HEK293 (cell line): ENCODE measurements around the gene CNR1.

Source experiments
- FEZF1 ChIP-seq: fragments of 450-650 bp; formaldehyde crosslinking; IDR thresholded peaks from 2 replicates; pipeline ENCODE4 v1.5.1; 2016; ENCODE audit warnings: missing biosample characterization, missing genetic modification characterization
- GLIS1 ChIP-seq: fragments of 450-650 bp; formaldehyde crosslinking; IDR thresholded peaks from 2 replicates; pipeline ENCODE4 v1.5.1; 2016; ENCODE audit warnings: missing biosample characterization, missing genetic modification characterization
- HOXA7 ChIP-seq: sonication (generic); formaldehyde crosslinking; IDR thresholded peaks from 2 replicates; pipeline ENCODE4 v1.8.1; 2022; ENCODE audit warnings: missing genetic modification reagents, borderline replicate concordance
- HOXD13 ChIP-seq: sonication (generic); formaldehyde crosslinking; IDR thresholded peaks from 2 replicates; pipeline ENCODE4 v1.8.0; 2022; ENCODE audit warnings: missing genetic modification reagents, borderline replicate concordance
- SP3 ChIP-seq: fragments of 450-650 bp; formaldehyde crosslinking; IDR thresholded peaks from 2 replicates; pipeline ENCODE4 v1.5.1; 2016; ENCODE audit warnings: missing biosample characterization, missing genetic modification characterization
- TRIM28 ChIP-seq: IDR thresholded peaks from 2 replicates; pipeline ENCODE4 v1.6.1; 2011; ENCODE audit warnings: low read length, control low read depth, borderline replicate concordance
- ZBTB48 ChIP-seq: fragments of 450-650 bp; formaldehyde crosslinking; IDR thresholded peaks from 2 replicates; pipeline ENCODE4 v1.5.1; 2016; ENCODE audit warnings: missing biosample characterization, missing genetic modification characterization
- ZIC2 ChIP-seq: fragments of 450-650 bp; formaldehyde crosslinking; IDR thresholded peaks from 2 replicates; pipeline ENCODE4 v1.5.1; 2016; ENCODE audit warnings: missing biosample characterization, missing genetic modification characterization
- ZNF16 ChIP-seq: fragments of 450-650 bp; formaldehyde crosslinking; IDR thresholded peaks from 2 replicates; pipeline ENCODE4 v1.5.1; 2016; ENCODE audit warnings: low read depth, missing biosample characterization, missing genetic modification characterization
- ZNF175 ChIP-seq: fragments of 450-650 bp; formaldehyde crosslinking; IDR thresholded peaks from 2 replicates; pipeline ENCODE4 v1.5.1; 2016; ENCODE audit warnings: missing biosample characterization, missing genetic modification characterization
- ZNF558 ChIP-seq: fragments of 450-650 bp; formaldehyde crosslinking; IDR thresholded peaks from 2 replicates; pipeline ENCODE4 v1.5.1; 2016; ENCODE audit warnings: missing biosample characterization, missing genetic modification characterization
- ZNF670 ChIP-seq: fragments of 450-650 bp; formaldehyde crosslinking; IDR thresholded peaks from 2 replicates; pipeline ENCODE4 v1.5.1; 2016; ENCODE audit warnings: missing biosample characterization, missing genetic modification characterization, low read depth
- ZNF768 ChIP-seq: fragments of 450-650 bp; formaldehyde crosslinking; IDR thresholded peaks from 2 replicates; pipeline ENCODE4 v1.5.1; 2018; ENCODE audit warnings: missing biosample characterization, mild to moderate bottlenecking, missing genetic modification characterization
- ZNF776 ChIP-seq: fragments of 450-650 bp; formaldehyde crosslinking; IDR thresholded peaks from 2 replicates; pipeline ENCODE4 v1.5.0; 2017; ENCODE audit warnings: missing biosample characterization, missing genetic modification characterization, borderline replicate concordance
- ZNF837 ChIP-seq: fragments of 450-650 bp; formaldehyde crosslinking; IDR thresholded peaks from 2 replicates; pipeline ENCODE4 v1.5.1; 2016; ENCODE audit warnings: missing biosample characterization, missing genetic modification characterization
- TF ChIP-seq, protein P1 (sequence below): fragments of 450-650 bp; formaldehyde crosslinking; IDR thresholded peaks from 2 replicates; pipeline ENCODE4 v1.5.1; 2017; ENCODE audit warnings: missing biosample characterization, mild to moderate bottlenecking, missing genetic modification characterization, moderate library complexity
- TF ChIP-seq, protein P2 (sequence below): fragments of 450-650 bp; formaldehyde crosslinking; IDR thresholded peaks from 2 replicates; pipeline ENCODE4 v1.5.1; 2016; ENCODE audit warnings: missing biosample characterization, missing genetic modification characterization
- TF ChIP-seq, protein P3 (sequence below): fragments of 450-650 bp; formaldehyde crosslinking; IDR thresholded peaks from 2 replicates; pipeline ENCODE4 v1.5.1; 2016; ENCODE audit warnings: missing biosample characterization, missing genetic modification characterization
- TF ChIP-seq, protein P4 (sequence below): fragments of 450-650 bp; formaldehyde crosslinking; IDR thresholded peaks from 2 replicates; pipeline ENCODE4 v1.5.1; 2016; ENCODE audit warnings: missing biosample characterization, missing genetic modification characterization
- TF ChIP-seq, protein P5 (sequence below): fragments of 450-650 bp; formaldehyde crosslinking; IDR thresholded peaks from 2 replicates; pipeline ENCODE4 v1.5.1; 2016; ENCODE audit warnings: missing biosample characterization, missing genetic modification characterization
- TF ChIP-seq, protein P6 (sequence below): fragments of 450-650 bp; formaldehyde crosslinking; IDR thresholded peaks from 2 replicates; pipeline ENCODE4 v1.5.1; 2016; ENCODE audit warnings: missing biosample characterization, missing genetic modification characterization
- TF ChIP-seq, protein P7 (sequence below): sonication (generic); formaldehyde crosslinking; IDR thresholded peaks from 2 replicates; pipeline ENCODE4 v1.8.1; 2022; ENCODE audit warnings: mild to moderate bottlenecking, moderate library complexity, missing genetic modification reagents
- TF ChIP-seq, protein P8 (sequence below): fragments of 450-650 bp; formaldehyde crosslinking; IDR thresholded peaks from 2 replicates; pipeline ENCODE4 v1.5.1; 2016; ENCODE audit warnings: missing biosample characterization, missing genetic modification characterization

CNR1 gene

DNA sequence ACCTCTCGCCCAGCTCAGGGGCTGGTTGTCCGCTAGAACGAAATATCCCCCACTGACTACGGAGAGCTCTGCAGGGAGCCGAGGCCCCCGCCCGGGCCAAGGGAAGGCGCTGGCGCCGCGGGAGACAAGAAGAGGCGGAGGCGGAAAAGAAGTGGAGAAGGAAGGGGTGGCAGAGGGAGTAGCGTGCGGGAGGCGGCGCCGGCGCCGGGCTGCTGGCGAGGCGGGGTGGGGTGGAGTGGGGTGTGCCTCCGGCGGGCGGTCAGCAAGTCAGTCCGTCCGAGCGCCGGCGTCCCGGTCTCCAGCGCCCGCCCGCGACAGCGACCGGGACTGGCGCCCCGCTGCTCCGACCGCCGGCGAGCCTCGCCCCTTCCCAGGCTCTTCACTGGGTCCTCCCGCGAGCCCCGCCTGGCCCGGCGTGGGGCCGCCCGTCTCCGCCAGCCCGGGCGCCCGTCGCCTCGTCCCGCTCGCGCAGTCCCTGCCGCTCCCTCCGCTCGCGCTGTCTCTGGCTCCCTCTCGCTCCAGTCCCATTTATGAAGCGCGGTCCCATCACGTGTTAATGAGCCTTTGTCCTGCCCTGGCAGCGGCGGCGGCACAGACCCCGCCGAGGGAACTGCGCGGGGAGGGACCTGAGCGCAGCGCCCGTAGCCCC lies at the start of gene CNR1 (continued):
- TF ChIP-seq, protein P1, sequence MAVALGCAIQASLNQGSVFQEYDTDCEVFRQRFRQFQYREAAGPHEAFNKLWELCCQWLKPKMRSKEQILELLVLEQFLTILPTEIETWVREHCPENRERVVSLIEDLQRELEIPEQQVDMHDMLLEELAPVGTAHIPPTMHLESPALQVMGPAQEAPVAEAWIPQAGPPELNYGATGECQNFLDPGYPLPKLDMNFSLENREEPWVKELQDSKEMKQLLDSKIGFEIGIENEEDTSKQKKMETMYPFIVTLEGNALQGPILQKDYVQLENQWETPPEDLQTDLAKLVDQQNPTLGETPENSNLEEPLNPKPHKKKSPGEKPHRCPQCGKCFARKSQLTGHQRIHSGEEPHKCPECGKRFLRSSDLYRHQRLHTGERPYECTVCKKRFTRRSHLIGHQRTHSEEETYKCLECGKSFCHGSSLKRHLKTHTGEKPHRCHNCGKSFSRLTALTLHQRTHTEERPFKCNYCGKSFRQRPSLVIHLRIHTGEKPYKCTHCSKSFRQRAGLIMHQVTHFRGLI (tag by site-specific recombination) = no peak
- TF ChIP-seq TRIM28 = no peak
- TF ChIP-seq, protein P2, sequence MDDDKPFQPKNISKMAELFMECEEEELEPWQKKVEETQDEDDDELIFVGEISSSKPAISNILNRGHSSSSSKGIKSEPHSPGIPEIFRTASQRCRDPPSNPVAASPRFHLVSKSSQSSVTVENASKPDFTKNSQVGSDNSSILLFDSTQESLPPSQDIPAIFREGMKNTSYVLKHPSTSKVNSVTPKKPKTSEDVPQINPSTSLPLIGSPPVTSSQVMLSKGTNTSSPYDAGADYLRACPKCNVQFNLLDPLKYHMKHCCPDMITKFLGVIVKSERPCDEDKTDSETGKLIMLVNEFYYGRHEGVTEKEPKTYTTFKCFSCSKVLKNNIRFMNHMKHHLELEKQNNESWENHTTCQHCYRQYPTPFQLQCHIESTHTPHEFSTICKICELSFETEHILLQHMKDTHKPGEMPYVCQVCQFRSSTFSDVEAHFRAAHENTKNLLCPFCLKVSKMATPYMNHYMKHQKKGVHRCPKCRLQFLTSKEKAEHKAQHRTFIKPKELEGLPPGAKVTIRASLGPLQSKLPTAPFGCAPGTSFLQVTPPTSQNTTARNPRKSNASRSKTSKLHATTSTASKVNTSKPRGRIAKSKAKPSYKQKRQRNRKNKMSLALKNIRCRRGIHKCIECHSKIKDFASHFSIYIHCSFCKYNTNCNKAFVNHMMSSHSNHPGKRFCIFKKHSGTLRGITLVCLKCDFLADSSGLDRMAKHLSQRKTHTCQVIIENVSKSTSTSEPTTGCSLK (tag by site-specific recombination) = no peak
- TF ChIP-seq ZNF837 (tag by site-specific recombination) = no peak
- no peak for TF ChIP-seq ZNF558 (tag by site-specific recombination)
- TF ChIP-seq, protein P3, sequence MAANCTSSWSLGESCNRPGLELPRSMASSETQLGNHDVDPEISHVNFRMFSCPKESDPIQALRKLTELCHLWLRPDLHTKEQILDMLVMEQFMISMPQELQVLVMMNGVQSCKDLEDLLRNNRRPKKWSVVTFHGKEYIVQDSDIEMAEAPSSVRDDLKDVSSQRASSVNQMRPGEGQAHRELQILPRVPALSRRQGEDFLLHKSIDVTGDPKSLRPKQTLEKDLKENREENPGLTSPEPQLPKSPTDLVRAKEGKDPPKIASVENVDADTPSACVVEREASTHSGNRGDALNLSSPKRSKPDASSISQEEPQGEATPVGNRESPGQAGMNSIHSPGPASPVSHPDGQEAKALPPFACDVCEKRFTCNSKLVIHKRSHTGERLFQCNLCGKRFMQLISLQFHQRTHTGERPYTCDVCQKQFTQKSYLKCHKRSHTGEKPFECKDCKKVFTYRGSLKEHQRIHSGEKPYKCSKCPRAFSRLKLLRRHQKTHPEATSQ (tag by site-specific recombination) = no peak
- TF ChIP-seq ZNF768 = no peak
- peak; percentile 85 for TF ChIP-seq ZIC2
- no peak for TF ChIP-seq HOXA7
- peak; percentile 68 for TF ChIP-seq SP3
- TF ChIP-seq ZNF670 = no peak
- TF ChIP-seq ZNF776 (tag by site-specific recombination) = no peak
- peak; percentile 96 for TF ChIP-seq GLIS1 (tag by site-specific recombination)
- TF ChIP-seq, protein P4, sequence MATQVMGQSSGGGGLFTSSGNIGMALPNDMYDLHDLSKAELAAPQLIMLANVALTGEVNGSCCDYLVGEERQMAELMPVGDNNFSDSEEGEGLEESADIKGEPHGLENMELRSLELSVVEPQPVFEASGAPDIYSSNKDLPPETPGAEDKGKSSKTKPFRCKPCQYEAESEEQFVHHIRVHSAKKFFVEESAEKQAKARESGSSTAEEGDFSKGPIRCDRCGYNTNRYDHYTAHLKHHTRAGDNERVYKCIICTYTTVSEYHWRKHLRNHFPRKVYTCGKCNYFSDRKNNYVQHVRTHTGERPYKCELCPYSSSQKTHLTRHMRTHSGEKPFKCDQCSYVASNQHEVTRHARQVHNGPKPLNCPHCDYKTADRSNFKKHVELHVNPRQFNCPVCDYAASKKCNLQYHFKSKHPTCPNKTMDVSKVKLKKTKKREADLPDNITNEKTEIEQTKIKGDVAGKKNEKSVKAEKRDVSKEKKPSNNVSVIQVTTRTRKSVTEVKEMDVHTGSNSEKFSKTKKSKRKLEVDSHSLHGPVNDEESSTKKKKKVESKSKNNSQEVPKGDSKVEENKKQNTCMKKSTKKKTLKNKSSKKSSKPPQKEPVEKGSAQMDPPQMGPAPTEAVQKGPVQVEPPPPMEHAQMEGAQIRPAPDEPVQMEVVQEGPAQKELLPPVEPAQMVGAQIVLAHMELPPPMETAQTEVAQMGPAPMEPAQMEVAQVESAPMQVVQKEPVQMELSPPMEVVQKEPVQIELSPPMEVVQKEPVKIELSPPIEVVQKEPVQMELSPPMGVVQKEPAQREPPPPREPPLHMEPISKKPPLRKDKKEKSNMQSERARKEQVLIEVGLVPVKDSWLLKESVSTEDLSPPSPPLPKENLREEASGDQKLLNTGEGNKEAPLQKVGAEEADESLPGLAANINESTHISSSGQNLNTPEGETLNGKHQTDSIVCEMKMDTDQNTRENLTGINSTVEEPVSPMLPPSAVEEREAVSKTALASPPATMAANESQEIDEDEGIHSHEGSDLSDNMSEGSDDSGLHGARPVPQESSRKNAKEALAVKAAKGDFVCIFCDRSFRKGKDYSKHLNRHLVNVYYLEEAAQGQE (tag by site-specific recombination) = no peak
- no peak for TF ChIP-seq HOXD13 (CRISPR knock-in tag)
- TF ChIP-seq, protein P5, sequence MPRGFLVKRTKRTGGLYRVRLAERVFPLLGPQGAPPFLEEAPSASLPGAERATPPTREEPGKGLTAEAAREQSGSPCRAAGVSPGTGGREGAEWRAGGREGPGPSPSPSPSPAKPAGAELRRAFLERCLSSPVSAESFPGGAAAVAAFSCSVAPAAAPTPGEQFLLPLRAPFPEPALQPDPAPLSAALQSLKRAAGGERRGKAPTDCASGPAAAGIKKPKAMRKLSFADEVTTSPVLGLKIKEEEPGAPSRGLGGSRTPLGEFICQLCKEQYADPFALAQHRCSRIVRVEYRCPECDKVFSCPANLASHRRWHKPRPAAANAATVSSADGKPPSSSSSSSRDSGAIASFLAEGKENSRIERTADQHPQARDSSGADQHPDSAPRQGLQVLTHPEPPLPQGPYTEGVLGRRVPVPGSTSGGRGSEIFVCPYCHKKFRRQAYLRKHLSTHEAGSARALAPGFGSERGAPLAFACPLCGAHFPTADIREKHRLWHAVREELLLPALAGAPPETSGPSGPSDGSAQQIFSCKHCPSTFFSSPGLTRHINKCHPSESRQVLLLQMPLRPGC (tag by site-specific recombination) = no peak
- TF ChIP-seq ZNF16 = no peak
- TF ChIP-seq ZNF175 = no peak
- no peak for TF ChIP-seq ZBTB48
- TF ChIP-seq, protein P6, sequence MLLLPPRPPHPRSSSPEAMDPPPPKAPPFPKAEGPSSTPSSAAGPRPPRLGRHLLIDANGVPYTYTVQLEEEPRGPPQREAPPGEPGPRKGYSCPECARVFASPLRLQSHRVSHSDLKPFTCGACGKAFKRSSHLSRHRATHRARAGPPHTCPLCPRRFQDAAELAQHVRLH (tag by site-specific recombination) = no peak
- TF ChIP-seq FEZF1 (tag by site-specific recombination) = no peak
- TF ChIP-seq, protein P7, sequence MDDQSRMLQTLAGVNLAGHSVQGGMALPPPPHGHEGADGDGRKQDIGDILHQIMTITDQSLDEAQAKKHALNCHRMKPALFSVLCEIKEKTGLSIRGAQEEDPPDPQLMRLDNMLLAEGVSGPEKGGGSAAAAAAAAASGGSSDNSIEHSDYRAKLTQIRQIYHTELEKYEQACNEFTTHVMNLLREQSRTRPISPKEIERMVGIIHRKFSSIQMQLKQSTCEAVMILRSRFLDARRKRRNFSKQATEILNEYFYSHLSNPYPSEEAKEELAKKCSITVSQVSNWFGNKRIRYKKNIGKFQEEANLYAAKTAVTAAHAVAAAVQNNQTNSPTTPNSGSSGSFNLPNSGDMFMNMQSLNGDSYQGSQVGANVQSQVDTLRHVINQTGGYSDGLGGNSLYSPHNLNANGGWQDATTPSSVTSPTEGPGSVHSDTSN (CRISPR knock-in tag) = 0 out of 2 replicates have a peak, but pooled peaks have one; percentile 2
- TF ChIP-seq, protein P8, sequence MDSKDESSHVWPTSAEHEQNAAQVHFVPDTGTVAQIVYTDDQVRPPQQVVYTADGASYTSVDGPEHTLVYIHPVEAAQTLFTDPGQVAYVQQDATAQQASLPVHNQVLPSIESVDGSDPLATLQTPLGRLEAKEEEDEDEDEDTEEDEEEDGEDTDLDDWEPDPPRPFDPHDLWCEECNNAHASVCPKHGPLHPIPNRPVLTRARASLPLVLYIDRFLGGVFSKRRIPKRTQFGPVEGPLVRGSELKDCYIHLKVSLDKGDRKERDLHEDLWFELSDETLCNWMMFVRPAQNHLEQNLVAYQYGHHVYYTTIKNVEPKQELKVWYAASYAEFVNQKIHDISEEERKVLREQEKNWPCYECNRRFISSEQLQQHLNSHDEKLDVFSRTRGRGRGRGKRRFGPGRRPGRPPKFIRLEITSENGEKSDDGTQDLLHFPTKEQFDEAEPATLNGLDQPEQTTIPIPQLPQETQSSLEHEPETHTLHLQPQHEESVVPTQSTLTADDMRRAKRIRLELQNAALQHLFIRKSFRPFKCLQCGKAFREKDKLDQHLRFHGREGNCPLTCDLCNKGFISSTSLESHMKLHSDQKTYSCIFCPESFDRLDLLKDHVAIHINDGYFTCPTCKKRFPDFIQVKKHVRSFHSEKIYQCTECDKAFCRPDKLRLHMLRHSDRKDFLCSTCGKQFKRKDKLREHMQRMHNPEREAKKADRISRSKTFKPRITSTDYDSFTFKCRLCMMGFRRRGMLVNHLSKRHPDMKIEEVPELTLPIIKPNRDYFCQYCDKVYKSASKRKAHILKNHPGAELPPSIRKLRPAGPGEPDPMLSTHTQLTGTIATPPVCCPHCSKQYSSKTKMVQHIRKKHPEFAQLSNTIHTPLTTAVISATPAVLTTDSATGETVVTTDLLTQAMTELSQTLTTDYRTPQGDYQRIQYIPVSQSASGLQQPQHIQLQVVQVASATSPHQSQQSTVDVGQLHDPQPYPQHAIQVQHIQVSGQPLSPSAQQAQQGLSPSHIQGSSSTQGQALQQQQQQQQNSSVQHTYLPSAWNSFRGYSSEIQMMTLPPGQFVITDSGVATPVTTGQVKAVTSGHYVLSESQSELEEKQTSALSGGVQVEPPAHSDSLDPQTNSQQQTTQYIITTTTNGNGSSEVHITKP (tag by site-specific recombination) = peak; percentile 78
